Upper lobe of left lung (tissue), 6 donors: ENCODE results near the gene CCDC87. TPM values are rescaled to one million over a fixed set of nuclear protein-coding genes. Genes with fewer than 3 reads are reported as not detected.

ENCODE experiments used
- ATAC-seq, 2 donors: fragments of 200-7000 bp; cut with Tn5 transposase; one replicate each; pipeline ENCODE4 v1.9.1; 2022; ENCODE audit warnings: mild to moderate bottlenecking in 2 of 2, moderate library complexity in 2 of 2; ENCODE audit not compliant: low FRiP score in 2 of 2
- DNase-seq, 2 donors: peaks; one replicate each; pipeline ENCODE4 v3.0.0-alpha.2; 2019 to 2020
- H3K27ac ChIP-seq, 4 donors: fragments of 200-600 bp; sonication (generic); one replicate each; pipeline ENCODE4 v1.5.1; 2016 to 2019
- H3K27me3 ChIP-seq, 4 donors: fragments of 200-600 bp; sonication (generic); one replicate each; pipeline ENCODE4 v1.5.1; 2017 to 2019
- H3K36me3 ChIP-seq, 4 donors: fragments of 200-600 bp; sonication (generic); one replicate each; pipeline ENCODE4 v1.5.1; 2016 to 2019
- H3K4me1 ChIP-seq, 4 donors: fragments of 200-600 bp; sonication (generic); one replicate each; pipeline ENCODE4 v1.5.1; 2018 to 2019
- H3K4me3 ChIP-seq, 4 donors: fragments of 200-600 bp; sonication (generic); one replicate each; pipeline ENCODE4 v1.5.1; 2017 to 2019; ENCODE audit warnings: mild to moderate bottlenecking in 2 of 4, moderate library complexity in 1 of 4
- H3K9me3 ChIP-seq, 4 donors: fragments of 200-600 bp; sonication (generic); one replicate each; pipeline ENCODE4 v1.5.1; 2018 to 2019
- CTCF ChIP-seq, 6 experiments: fragments of 450-650 bp in 4 of 6; fragments of 200-600 bp in 2 of 6; sonication (generic) in 2 of 6; IDR thresholded peaks; one replicate each; pipeline ENCODE4 v1.5.1; 2016 to 2019; ENCODE audit warnings: antibody characterized with exemption in 6 of 6
- EP300 ChIP-seq, 4 donors: sonication (generic); formaldehyde crosslinking; IDR thresholded peaks; one replicate each; pipeline ENCODE4 v1.5.1; 2017; ENCODE audit warnings: antibody characterized with exemption in 4 of 4, control low read depth in 2 of 4
- POLR2A ChIP-seq, 4 donors: fragments of 450-650 bp; IDR thresholded peaks; one replicate each; pipeline ENCODE4 v1.5.1; 2016 to 2017; ENCODE audit warnings: antibody characterized with exemption in 4 of 4, mild to moderate bottlenecking in 2 of 4
- POLR2AphosphoS5 ChIP-seq, 2 donors: sonication (generic); formaldehyde crosslinking; IDR thresholded peaks; one replicate each; pipeline ENCODE4 v1.5.1; 2017; ENCODE audit warnings: antibody characterized with exemption in 2 of 2
- WGBS, 2 donors: methylation state at CpG; one replicate each; pipeline ENCODE4 v1.1.5; 2017 to 2018; 5-methylcytosine and 5-hydroxymethylcytosine counted together
- total RNA-seq, 6 donors: library from RNA; depleted of rRNA in 4 of 6; stranded (reverse); fragments of >200 nt in 4 of 6; gene quantifications; one replicate each; pipeline versions ENCODE4 v1.1.0 to v1.2.1, GENCODE V29; 2016 to 2021
- donor health status: DM: no; HTN: no; CAD: no; lungs with moderate emphysema.
- donor health status: DM: no; HTN: yes; CAD: no; lungs with severe emphysema.

The CCDC87 gene
- total RNA-seq, 6 donors from 2014 or later: 0.20 to 4.2 (median 0.44) TPM; not detected in 1

DNA sequence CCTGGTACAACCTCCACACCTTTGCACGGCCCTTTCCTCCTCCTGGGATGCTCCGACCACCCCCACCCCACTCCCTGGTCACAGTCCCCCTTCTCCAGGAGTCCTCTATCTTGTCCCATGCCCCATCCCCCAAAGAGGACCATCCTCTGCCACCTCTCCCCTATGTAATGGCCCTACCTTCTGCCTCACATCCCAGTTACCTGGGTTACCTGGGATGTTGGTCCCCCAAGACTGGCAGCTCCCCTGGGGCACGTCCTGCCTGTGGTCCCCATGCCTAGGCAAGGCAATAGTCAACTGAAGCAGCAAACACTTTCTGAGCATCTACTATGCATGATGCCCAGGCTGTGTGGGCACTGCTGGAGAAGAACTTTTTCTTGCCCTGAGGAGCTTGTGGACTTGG, 37.4 kb downstream of the CCDC87 start:
- no peak for DNase-seq
- TF ChIP-seq POLR2AphosphoS5 (IDR thresholded peaks at IDR 0.05) (no peak), POLR2A (IDR thresholded peaks at IDR 0.05) (no peak), CTCF (IDR thresholded peaks at IDR 0.05) (no peak), EP300 (IDR thresholded peaks at IDR 0.05) (no peak)
- no peak for ATAC-seq
- Histone ChIP-seq H3K9me3 (no peaks in the 10 kb centered on the region), H3K27me3 (no peaks in the 10 kb centered on the region), H3K27ac (no peak overlapping the region), H3K4me1 (peaks cover 8 to 11% (median 9%) of the 10 kb centered on the region in 4 donors), H3K4me3 (no peak overlapping the region), H3K36me3 (no peaks in the 10 kb centered on the region)
- 68 to 71% methylated on average over 3 of the region's 3 CpGs for WGBS, 2 donors

DNA sequence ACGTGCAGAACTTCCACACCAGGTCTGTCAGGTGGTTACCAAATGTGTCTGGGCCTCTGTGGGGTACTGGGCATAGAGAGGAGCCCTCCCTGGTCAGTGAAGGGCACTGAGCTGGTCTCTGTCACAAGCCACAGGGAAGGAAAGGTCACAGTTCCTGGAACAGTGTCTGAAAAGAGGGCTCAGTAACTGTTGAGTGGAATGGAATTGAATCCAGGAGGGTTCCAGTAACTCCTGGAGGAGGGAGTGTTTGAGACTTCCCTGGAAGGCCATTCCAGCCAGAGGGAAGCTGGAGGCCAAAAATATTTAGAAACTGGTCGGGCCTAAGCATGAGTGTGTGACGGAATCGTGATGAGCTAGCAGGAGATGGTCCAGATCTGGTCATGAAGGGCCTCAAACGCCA, 38.3 kb downstream of the CCDC87 start:
- WGBS, 2 donors: 76 to 78% methylated on average over 5 of the region's 5 CpGs
- H3K27me3 ChIP-seq: no peaks in the 10 kb centered on the region
- no peak overlapping the region for H3K27ac ChIP-seq
- peaks cover 8 to 10% (median 9%) of the 10 kb centered on the region in 4 donors for H3K4me1 ChIP-seq
- no peaks in the 10 kb centered on the region for H3K9me3 ChIP-seq
- H3K4me3 ChIP-seq: no peak overlapping the region
- ATAC-seq: no peak
- H3K36me3 ChIP-seq: no peaks in the 10 kb centered on the region
- DNase-seq: no peak
- TF ChIP-seq POLR2A (IDR thresholded peaks at IDR 0.05): no peak
- no peak for TF ChIP-seq CTCF (IDR thresholded peaks at IDR 0.05)

GRCh38 chr11:66550887-66551286, 42.0 kb downstream of the CCDC87 start:
- TF ChIP-seq CTCF (IDR thresholded peaks at IDR 0.05) (no peak), POLR2A (IDR thresholded peaks at IDR 0.05) (no peak), POLR2AphosphoS5 (IDR thresholded peaks at IDR 0.05) (no peak), EP300 (IDR thresholded peaks at IDR 0.05) (no peak)
- whole genome bisulfite sequencing, 2 donors: 81 to 86% methylated on average over 4 of the region's 4 CpGs
- H3K27ac ChIP-seq: no peak overlapping the region
- ATAC-seq (no peak), DNase-seq (no peak)
- H3K4me1 ChIP-seq: peaks cover 4 to 11% (median 8%) of the 10 kb centered on the region in 4 donors
- no peaks in the 10 kb centered on the region for H3K9me3 ChIP-seq
- H3K36me3 ChIP-seq: no peaks in the 10 kb centered on the region
- no peak overlapping the region for H3K4me3 ChIP-seq
- no peaks in the 10 kb centered on the region for H3K27me3 ChIP-seq

GRCh38 chr11:66549696-66550095, 43.2 kb downstream of the CCDC87 start:
- no peak for DNase-seq
- H3K9me3 ChIP-seq: no peaks in the 10 kb centered on the region
- no peak overlapping the region for H3K4me3 ChIP-seq
- no peak for TF ChIP-seq POLR2AphosphoS5 (IDR thresholded peaks at IDR 0.05)
- TF ChIP-seq EP300 (IDR thresholded peaks at IDR 0.05): no peak
- TF ChIP-seq CTCF (IDR thresholded peaks at IDR 0.05): no peak
- TF ChIP-seq POLR2A (IDR thresholded peaks at IDR 0.05): no peak
- H3K36me3 ChIP-seq: no peaks in the 10 kb centered on the region
- 84 to 88% methylated on average over 3 of the region's 3 CpGs for WGBS, 2 donors
- H3K4me1 ChIP-seq: peaks cover 13 to 21% (median 16%) of the 10 kb centered on the region in 4 donors
- H3K27me3 ChIP-seq: no peaks in the 10 kb centered on the region
- ATAC-seq: no peak
- no peak overlapping the region for H3K27ac ChIP-seq

GRCh38 chr11:66548774-66549630, 43.9 kb downstream of the CCDC87 start:
- no peak overlapping the region for H3K4me3 ChIP-seq
- WGBS, 2 donors: 61 to 68% methylated on average over 16 of the region's 16 CpGs
- H3K9me3 ChIP-seq: no peaks in the 10 kb centered on the region
- ATAC-seq (no peak), DNase-seq (no peak)
- H3K36me3 ChIP-seq: no peaks in the 10 kb centered on the region
- H3K4me1 ChIP-seq: peaks cover 19 to 28% (median 23%) of the 10 kb centered on the region in 4 donors
- H3K27me3 ChIP-seq: no peaks in the 10 kb centered on the region
- no peak overlapping the region for H3K27ac ChIP-seq
- TF ChIP-seq POLR2AphosphoS5 (IDR thresholded peaks at IDR 0.05): no peak
- TF ChIP-seq EP300 (IDR thresholded peaks at IDR 0.05): no peak
- TF ChIP-seq CTCF (IDR thresholded peaks at IDR 0.05): no peak
- no peak for TF ChIP-seq POLR2A (IDR thresholded peaks at IDR 0.05)
